RWPE2 (cell line): ENCODE data around the gene VPS8.

ENCODE experiments used
- ATAC-seq: fragments of 200-7000 bp; cut with Tn5 transposase; 3 replicates; pipeline ENCODE4 v1.9.1; 2021; ENCODE audit warnings: low read depth
- DNase-seq: peaks from one replicate; pipeline ENCODE4 v3.0.0-alpha.2; 2020; ENCODE audit warnings: low spot score
- H3K27ac ChIP-seq: fragments of 450-650 bp; 2 replicates; pipeline ENCODE4 v1.5.1; 2017; ENCODE audit warnings: mild to moderate bottlenecking; ENCODE audit not compliant: poor library complexity, severe bottlenecking
- H3K27me3 ChIP-seq: fragments of 250-450 bp; sonication (Bioruptor Pico); 2 replicates; pipeline ENCODE4 v1.5.1; 2021; ENCODE audit warnings: mild to moderate bottlenecking, moderate library complexity; ENCODE audit not compliant: insufficient read depth, poor library complexity, severe bottlenecking
- H3K36me3 ChIP-seq: fragments of 250-450 bp; sonication (Bioruptor Pico); 2 replicates; pipeline ENCODE4 v1.5.1; 2020; ENCODE audit warnings: low read depth, mild to moderate bottlenecking, moderate library complexity
- H3K4me1 ChIP-seq: fragments of 250-450 bp; sonication (Bioruptor Pico); 2 replicates; pipeline ENCODE4 v1.5.1; 2021; ENCODE audit warnings: mild to moderate bottlenecking, moderate library complexity; ENCODE audit not compliant: insufficient read depth, poor library complexity, severe bottlenecking
- H3K4me3 ChIP-seq: fragments of 250-450 bp; sonication (Bioruptor Pico); 2 replicates; pipeline ENCODE4 v1.5.1; 2021; ENCODE audit warnings: mild to moderate bottlenecking, moderate library complexity; ENCODE audit not compliant: severe bottlenecking
- H3K9me3 ChIP-seq: fragments of 250-450 bp; sonication (Bioruptor Pico); 2 replicates; pipeline ENCODE4 v1.5.1; 2021; ENCODE audit warnings: mild to moderate bottlenecking, moderate library complexity; ENCODE audit not compliant: severe bottlenecking
- TF ChIP-seq, protein P1 (sequence below): fragments of 450-650 bp; IDR thresholded peaks from one replicate; pipeline ENCODE4 v1.5.1; 2017; ENCODE audit warnings: mild to moderate bottlenecking, moderate library complexity; ENCODE audit not compliant: poor library complexity, severe bottlenecking

Gene VPS8

DNA sequence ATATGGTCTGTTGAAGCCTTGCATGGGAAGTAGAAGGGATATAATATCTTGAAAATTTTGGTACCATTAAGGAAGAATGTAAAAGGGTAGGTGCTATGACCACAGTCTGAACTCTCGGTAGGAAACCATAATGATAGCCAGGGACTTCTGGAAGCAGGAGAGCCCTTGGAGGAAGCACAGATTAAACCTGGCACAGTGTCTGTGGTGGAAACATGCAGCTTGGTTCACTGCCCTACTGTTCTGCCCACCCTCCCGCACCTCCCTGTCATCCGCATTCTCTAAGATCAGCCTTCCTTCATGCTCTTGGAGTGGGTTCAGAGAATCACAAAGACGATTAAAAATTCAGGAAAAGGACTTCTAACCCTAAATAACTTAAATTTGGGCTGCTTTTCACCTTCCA, 20.9 kb downstream of the VPS8 start:
- no peak overlapping the region for H3K27ac ChIP-seq
- TF ChIP-seq, protein P1, sequence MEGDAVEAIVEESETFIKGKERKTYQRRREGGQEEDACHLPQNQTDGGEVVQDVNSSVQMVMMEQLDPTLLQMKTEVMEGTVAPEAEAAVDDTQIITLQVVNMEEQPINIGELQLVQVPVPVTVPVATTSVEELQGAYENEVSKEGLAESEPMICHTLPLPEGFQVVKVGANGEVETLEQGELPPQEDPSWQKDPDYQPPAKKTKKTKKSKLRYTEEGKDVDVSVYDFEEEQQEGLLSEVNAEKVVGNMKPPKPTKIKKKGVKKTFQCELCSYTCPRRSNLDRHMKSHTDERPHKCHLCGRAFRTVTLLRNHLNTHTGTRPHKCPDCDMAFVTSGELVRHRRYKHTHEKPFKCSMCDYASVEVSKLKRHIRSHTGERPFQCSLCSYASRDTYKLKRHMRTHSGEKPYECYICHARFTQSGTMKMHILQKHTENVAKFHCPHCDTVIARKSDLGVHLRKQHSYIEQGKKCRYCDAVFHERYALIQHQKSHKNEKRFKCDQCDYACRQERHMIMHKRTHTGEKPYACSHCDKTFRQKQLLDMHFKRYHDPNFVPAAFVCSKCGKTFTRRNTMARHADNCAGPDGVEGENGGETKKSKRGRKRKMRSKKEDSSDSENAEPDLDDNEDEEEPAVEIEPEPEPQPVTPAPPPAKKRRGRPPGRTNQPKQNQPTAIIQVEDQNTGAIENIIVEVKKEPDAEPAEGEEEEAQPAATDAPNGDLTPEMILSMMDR: no peak
- no peaks in the 10 kb centered on the region for H3K4me1 ChIP-seq
- no peaks in the 10 kb centered on the region for H3K27me3 ChIP-seq
- no peak for ATAC-seq
- H3K4me3 ChIP-seq: no peak overlapping the region
- DNase-seq: no peak
- peaks cover 24% of the 10 kb centered on the region for H3K36me3 ChIP-seq
- no peaks in the 10 kb centered on the region for H3K9me3 ChIP-seq

DNA sequence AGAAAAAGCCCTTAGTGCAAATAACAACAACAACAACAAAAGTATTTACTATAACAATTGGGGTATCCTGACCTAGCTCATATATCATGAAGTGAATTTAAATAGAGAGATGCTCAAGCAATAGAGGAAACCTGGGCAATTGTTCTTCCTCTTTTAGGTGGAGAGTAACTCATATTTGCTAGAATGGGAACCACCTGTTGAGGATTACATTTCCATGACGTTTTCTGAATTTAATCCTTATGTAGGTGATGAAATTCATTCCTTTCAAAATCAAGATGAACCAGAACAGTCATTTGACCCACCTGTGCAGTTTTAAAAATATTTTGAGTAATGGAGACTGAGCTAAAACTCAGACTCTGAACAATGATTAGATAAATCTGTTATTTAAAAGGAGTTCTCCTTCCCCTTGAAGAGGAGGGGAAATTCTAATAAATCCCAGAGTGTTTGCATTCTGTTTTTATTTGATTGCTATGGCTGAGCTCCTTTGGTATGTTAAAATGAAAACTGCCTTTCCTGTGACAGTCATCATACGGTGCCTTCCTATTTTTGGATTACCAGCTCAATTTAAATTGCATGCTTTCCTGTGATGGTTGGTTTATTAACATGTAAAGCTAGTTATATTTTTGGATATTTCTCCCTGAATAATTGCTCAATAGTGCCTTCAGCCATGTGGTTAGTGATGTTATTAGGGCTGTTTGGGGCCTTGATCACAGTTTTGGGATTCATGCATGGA, 24.3 kb downstream of the VPS8 start:
- Histone ChIP-seq H3K9me3 (no peaks in the 10 kb centered on the region), H3K4me1 (no peaks in the 10 kb centered on the region), H3K4me3 (no peak overlapping the region), H3K27me3 (no peaks in the 10 kb centered on the region), H3K36me3 (peaks cover 19% of the 10 kb centered on the region), H3K27ac (no peak overlapping the region)
- TF ChIP-seq, protein P1: no peak
- ATAC-seq (no peak), DNase-seq (no peak)

- Histone ChIP-seq H3K4me3 (no peak overlapping the region), H3K36me3 (no peaks in the 10 kb centered on the region; the same call in 1 of the 2 replicates), H3K4me1 (peaks cover 8% of the 10 kb centered on the region), H3K9me3 (no peaks in the 10 kb centered on the region), H3K27me3 (no peaks in the 10 kb centered on the region), H3K27ac (no peak overlapping the region)
- TF ChIP-seq, protein P1: no peak
- no peak for ATAC-seq
- DNase-seq: no peak
Observed at GRCh38 chr3:184842433-184842832, 30.5 kb downstream of the VPS8 start.

GRCh38 chr3:184845819-184846218, 33.9 kb downstream of the VPS8 start:
- peaks cover 10% of the 10 kb centered on the region for H3K36me3 ChIP-seq
- TF ChIP-seq, protein P1: no peak
- H3K4me3 ChIP-seq: no peak overlapping the region
- no peaks in the 10 kb centered on the region for H3K27me3 ChIP-seq
- no peaks in the 10 kb centered on the region for H3K9me3 ChIP-seq
- no peak overlapping the region for H3K27ac ChIP-seq
- peaks cover 8% of the 10 kb centered on the region for H3K4me1 ChIP-seq
- ATAC-seq (no peak), DNase-seq (no peak)

- no peaks in the 10 kb centered on the region for H3K9me3 ChIP-seq
Observed at GRCh38 chr3:184846496-184846895, 34.5 kb downstream of the VPS8 start.

More at GRCh38 chr3:184846496-184846895, 34.5 kb downstream of the VPS8 start:
- Histone ChIP-seq H3K27ac (no peak overlapping the region), H3K27me3 (no peaks in the 10 kb centered on the region), H3K36me3 (peaks cover 13% of the 10 kb centered on the region), H3K4me1 (peaks cover 8% of the 10 kb centered on the region), H3K4me3 (no peak overlapping the region)
- ATAC-seq: no peak
- DNase-seq: no peak
- TF ChIP-seq, protein P1: no peak
